GM06990 (cell line): ENCODE data around the gene TPRG1.

Source experiments
- DNase-seq: peaks from one replicate; pipeline ENCODE4 v3.0.0-alpha.2; 2011; ENCODE audit not compliant: insufficient read length; ENCODE audit errors: extremely low read depth
- H3K27me3 ChIP-seq: replicated peaks from 2 replicates; pipeline ENCODE4 v1.6.0; 2011; ENCODE audit warnings: low read length; ENCODE audit not compliant: control insufficient read depth, insufficient read depth
- H3K36me3 ChIP-seq: 2 replicates; pipeline ENCODE4 v1.5.1; 2011; ENCODE audit warnings: low read length; ENCODE audit not compliant: control insufficient read depth, insufficient read depth
- H3K4me3 ChIP-seq: replicated peaks from 2 replicates; pipeline ENCODE4 v1.5.1; 2011; ENCODE audit warnings: low read depth, mild to moderate bottlenecking, control low read depth, low read length
- CTCF ChIP-seq: IDR thresholded peaks from 2 replicates; pipeline ENCODE4 v1.5.1; 2011; ENCODE audit warnings: low read length, control low read depth, mild to moderate bottlenecking, inconsistent platforms; ENCODE audit not compliant: insufficient read depth, poor library complexity, severe bottlenecking

TPRG1 gene

GRCh38 chr3:189360291-189360690 lies 188.5 kb downstream of the TPRG1 start:
- no peak for TF ChIP-seq CTCF
- Histone ChIP-seq H3K4me3 (no peak overlapping the region), H3K27me3 (no peaks in the 10 kb centered on the region), H3K36me3 (no peaks in the 10 kb centered on the region)
- DNase-seq, result no peak

- no peak for DNase-seq
- Histone ChIP-seq H3K4me3 (no peak overlapping the region), H3K27me3 (no peaks in the 10 kb centered on the region), H3K36me3 (no peaks in the 10 kb centered on the region)
- TF ChIP-seq CTCF, result no peak
Measured at GRCh38 chr3:189361103-189361835, 189.5 kb downstream of the TPRG1 start.

- no peak for DNase-seq
- no peak for TF ChIP-seq CTCF
- Histone ChIP-seq H3K36me3 (no peaks in the 10 kb centered on the region), H3K4me3 (no peak overlapping the region), H3K27me3 (no peaks in the 10 kb centered on the region)
Measured at GRCh38 chr3:189363590-189364255, 192.0 kb downstream of the TPRG1 start.

- DNase-seq, result no peak
- H3K27me3 ChIP-seq, result no peaks in the 10 kb centered on the region
- TF ChIP-seq CTCF, result no peak
- no peak overlapping the region for H3K4me3 ChIP-seq
- H3K36me3 ChIP-seq, result no peaks in the 10 kb centered on the region
Measured at GRCh38 chr3:189365609-189366564, 194.1 kb downstream of the TPRG1 start.

GRCh38 chr3:189368384-189368783 lies 196.6 kb downstream of the TPRG1 start:
- H3K4me3 ChIP-seq, result no peak overlapping the region
- H3K36me3 ChIP-seq, result no peaks in the 10 kb centered on the region
- DNase-seq, result no peak
- H3K27me3 ChIP-seq, result no peaks in the 10 kb centered on the region
- no peak for TF ChIP-seq CTCF
